SK-N-SH treated with all-trans-retinoic acid at 6 μM for 48 hours (cell line): ENCODE results near the gene TBC1D13.

Experiments used
- GLIS3 ChIP-seq: fragments of 250-450 bp; sonication (Bioruptor Pico); IDR thresholded peaks from 2 replicates; pipeline ENCODE4 v1.5.0; 2020; ENCODE audit warnings: mild to moderate bottlenecking, moderate library complexity
- OSR1 ChIP-seq: fragments of 250-450 bp; sonication (Bioruptor Pico); IDR thresholded peaks from 2 replicates; pipeline ENCODE4 v1.8.0; 2022; ENCODE audit warnings: moderate library complexity, mild to moderate bottlenecking, inconsistent platforms
- TCF4 ChIP-seq: fragments of 250-450 bp; sonication (Bioruptor Pico); IDR thresholded peaks from 2 replicates; pipeline ENCODE4 v1.8.0; 2021; ENCODE audit warnings: mild to moderate bottlenecking, moderate library complexity, borderline replicate concordance
- ZFP3 ChIP-seq: fragments of 250-450 bp; sonication (Bioruptor Pico); IDR thresholded peaks from 2 replicates; pipeline ENCODE4 v1.5.0; 2020; ENCODE audit warnings: mild to moderate bottlenecking, moderate library complexity
- ZNF70 ChIP-seq: fragments of 450-650 bp; formaldehyde crosslinking; IDR thresholded peaks from 2 replicates; pipeline ENCODE4 v1.5.0; 2020; ENCODE audit warnings: mild to moderate bottlenecking, moderate library complexity
- TF ChIP-seq, protein P1 (sequence below): fragments of 250-450 bp; sonication (Bioruptor Pico); IDR thresholded peaks from 2 replicates; pipeline ENCODE4 v1.8.0; 2020; ENCODE audit warnings: mild to moderate bottlenecking, moderate library complexity, borderline replicate concordance

DNA sequence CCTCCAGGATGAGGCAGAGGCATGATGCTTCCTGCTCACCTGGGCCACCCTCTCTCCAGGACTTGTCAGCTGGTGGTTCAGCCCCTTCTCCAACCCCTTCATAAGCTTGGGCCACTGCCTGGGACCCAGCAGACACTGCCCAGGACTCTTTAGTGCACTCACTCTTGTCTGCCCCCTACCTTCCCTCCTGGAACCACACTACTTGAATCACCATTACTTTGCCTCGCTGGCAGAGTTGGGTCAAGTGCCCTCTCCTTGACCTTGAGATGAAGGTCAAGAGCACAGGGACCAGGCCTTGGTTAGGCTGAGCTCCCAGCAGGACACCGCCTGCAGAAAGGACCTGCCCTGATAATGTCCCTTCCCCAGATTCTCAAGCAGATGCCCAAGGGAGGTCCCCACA, 22.8 kb downstream of the TBC1D13 start:
- TF ChIP-seq ZFP3 (CRISPR knock-in tag) (no peak), OSR1 (CRISPR knock-in tag) (no peak), GLIS3 (CRISPR knock-in tag) (no peak), TCF4 (CRISPR knock-in tag) (no peak), ZNF70 (CRISPR knock-in tag) (no peak)
- TF ChIP-seq, protein P1, sequence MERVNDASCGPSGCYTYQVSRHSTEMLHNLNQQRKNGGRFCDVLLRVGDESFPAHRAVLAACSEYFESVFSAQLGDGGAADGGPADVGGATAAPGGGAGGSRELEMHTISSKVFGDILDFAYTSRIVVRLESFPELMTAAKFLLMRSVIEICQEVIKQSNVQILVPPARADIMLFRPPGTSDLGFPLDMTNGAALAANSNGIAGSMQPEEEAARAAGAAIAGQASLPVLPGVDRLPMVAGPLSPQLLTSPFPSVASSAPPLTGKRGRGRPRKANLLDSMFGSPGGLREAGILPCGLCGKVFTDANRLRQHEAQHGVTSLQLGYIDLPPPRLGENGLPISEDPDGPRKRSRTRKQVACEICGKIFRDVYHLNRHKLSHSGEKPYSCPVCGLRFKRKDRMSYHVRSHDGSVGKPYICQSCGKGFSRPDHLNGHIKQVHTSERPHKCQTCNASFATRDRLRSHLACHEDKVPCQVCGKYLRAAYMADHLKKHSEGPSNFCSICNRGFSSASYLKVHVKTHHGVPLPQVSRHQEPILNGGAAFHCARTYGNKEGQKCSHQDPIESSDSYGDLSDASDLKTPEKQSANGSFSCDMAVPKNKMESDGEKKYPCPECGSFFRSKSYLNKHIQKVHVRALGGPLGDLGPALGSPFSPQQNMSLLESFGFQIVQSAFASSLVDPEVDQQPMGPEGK (CRISPR knock-in tag) = no peak
